ENCODE results near the gene PFKFB4. TPM values are rescaled to one million over a fixed set of nuclear protein-coding genes. Genes with fewer than 3 reads are reported as not detected.

Gene PFKFB4
- total and polyA plus RNA-seq, 2 of the 8 experiments (the other 6 are each of a cell fraction or from before 2014, with no cell fraction given) = 10.7 to 20.1 TPM

DNA sequence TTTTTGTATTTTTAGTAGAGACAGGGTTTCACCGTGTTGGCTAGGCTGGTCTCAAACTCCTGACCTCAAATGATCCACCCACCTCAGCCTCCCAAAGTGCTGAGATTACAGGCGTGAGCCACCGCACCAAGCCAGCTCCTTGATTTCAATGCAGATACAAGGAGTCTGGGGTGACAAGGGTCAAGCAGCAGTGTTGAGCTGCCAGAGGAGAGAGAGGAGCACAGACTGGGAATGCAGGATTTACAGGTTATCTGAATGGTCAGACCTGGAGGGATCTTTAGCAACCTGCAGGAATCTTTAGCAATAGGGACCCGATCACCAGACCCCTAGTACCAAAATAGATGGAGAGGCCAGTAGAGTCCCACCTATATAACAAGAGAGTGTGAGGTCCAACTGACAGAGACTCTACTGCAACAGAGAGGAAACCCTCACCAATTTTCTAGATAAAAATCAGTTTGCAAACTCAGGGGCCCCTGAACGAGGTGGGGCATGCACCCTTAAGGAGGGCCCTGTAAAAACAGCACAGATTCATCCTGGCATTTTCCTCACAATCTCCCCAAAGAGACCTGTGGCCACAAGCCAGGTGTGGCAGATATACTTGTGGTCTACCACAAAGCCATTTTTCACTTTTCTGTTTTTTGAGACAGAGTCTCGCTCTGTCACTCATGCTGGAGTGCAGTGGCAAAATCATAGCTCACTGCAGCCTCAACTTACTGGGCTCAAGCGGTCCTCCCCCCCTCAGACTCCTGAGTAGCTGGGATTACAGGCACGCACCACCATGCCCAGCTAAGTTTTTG, 42.0 kb downstream of the PFKFB4 start (continued):
- TF ChIP-seq, protein P1, sequence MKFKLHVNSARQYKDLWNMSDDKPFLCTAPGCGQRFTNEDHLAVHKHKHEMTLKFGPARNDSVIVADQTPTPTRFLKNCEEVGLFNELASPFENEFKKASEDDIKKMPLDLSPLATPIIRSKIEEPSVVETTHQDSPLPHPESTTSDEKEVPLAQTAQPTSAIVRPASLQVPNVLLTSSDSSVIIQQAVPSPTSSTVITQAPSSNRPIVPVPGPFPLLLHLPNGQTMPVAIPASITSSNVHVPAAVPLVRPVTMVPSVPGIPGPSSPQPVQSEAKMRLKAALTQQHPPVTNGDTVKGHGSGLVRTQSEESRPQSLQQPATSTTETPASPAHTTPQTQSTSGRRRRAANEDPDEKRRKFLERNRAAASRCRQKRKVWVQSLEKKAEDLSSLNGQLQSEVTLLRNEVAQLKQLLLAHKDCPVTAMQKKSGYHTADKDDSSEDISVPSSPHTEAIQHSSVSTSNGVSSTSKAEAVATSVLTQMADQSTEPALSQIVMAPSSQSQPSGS (IDR thresholded peaks at IDR 0.05; ENCODE audit: low read length) = no peak
- TF ChIP-seq SIRT6 (IDR thresholded peaks at IDR 0.05; ENCODE audit: low read length) = no peak
- TF ChIP-seq SRF (IDR thresholded peaks at IDR 0.05; ENCODE audit: low read depth, low read length) = no peak
- TF ChIP-seq, protein P2, sequence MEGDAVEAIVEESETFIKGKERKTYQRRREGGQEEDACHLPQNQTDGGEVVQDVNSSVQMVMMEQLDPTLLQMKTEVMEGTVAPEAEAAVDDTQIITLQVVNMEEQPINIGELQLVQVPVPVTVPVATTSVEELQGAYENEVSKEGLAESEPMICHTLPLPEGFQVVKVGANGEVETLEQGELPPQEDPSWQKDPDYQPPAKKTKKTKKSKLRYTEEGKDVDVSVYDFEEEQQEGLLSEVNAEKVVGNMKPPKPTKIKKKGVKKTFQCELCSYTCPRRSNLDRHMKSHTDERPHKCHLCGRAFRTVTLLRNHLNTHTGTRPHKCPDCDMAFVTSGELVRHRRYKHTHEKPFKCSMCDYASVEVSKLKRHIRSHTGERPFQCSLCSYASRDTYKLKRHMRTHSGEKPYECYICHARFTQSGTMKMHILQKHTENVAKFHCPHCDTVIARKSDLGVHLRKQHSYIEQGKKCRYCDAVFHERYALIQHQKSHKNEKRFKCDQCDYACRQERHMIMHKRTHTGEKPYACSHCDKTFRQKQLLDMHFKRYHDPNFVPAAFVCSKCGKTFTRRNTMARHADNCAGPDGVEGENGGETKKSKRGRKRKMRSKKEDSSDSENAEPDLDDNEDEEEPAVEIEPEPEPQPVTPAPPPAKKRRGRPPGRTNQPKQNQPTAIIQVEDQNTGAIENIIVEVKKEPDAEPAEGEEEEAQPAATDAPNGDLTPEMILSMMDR (IDR thresholded peaks at IDR 0.05; ENCODE audit: control extremely low read depth in 1 of 3, insufficient read depth in 1 of 3, low read depth in 1 of 3, low read length in 3 of 3) = no peak
- TF ChIP-seq ASH2L (IDR thresholded peaks at IDR 0.05; ENCODE audit: low read length) = no peak

All from H1 (cell line).